GM19193 (cell line): ENCODE data around the gene NOTUM.

Experiments used
- POLR2A ChIP-seq: IDR thresholded peaks from 4 replicates; pipeline ENCODE4 v1.6.1; 2011; ENCODE audit not compliant: insufficient read depth, insufficient read length; ENCODE audit errors: extremely low read depth

NOTUM gene

GRCh38 chr17:81909966-81910839, 50.8 kb downstream of the NOTUM start:
- no peak for TF ChIP-seq POLR2A

GRCh38 chr17:81909231-81909630, 51.8 kb downstream of the NOTUM start:
- TF ChIP-seq POLR2A = no peak

GRCh38 chr17:81908793-81909192, 52.2 kb downstream of the NOTUM start:
- no peak for TF ChIP-seq POLR2A

- TF ChIP-seq POLR2A = no peak
Measured at GRCh38 chr17:81907219-81908145, 53.5 kb downstream of the NOTUM start.

- no peak for TF ChIP-seq POLR2A
Measured at GRCh38 chr17:81906476-81907218, 54.3 kb downstream of the NOTUM start.

- no peak for TF ChIP-seq POLR2A
Measured at GRCh38 chr17:81905993-81906392, 55.0 kb downstream of the NOTUM start.

- no peak for TF ChIP-seq POLR2A
Measured at GRCh38 chr17:81905424-81905875, 55.5 kb downstream of the NOTUM start.

- TF ChIP-seq POLR2A = no peak
Measured at GRCh38 chr17:81904600-81905423, 56.2 kb downstream of the NOTUM start.

GRCh38 chr17:81903896-81904599, 56.9 kb downstream of the NOTUM start:
- no peak for TF ChIP-seq POLR2A

GRCh38 chr17:81903415-81903831, 57.6 kb downstream of the NOTUM start:
- no peak for TF ChIP-seq POLR2A

- TF ChIP-seq POLR2A = no peak
Measured at GRCh38 chr17:81902653-81903414, 58.2 kb downstream of the NOTUM start.
